Activated T-helper 1 cell treated with anti-CD3 and anti-CD28 coated beads, Interleukin-2, amount 50 U/mL, for 16 hours (primary cell): ENCODE measurements around the gene HBB.
"Not testable (repeated sequence)": the region's sequence is repeated elsewhere in the genome, so short reads cannot be mapped to it uniquely, and the experiment has no call there.

ENCODE experiments used
- DNase-seq, 2 donors: peaks; one replicate each; pipeline ENCODE4 v3.0.0-alpha.2; 2020; ENCODE audit warnings: low read depth in 1 of 2, low spot score in 1 of 2

Gene HBB

DNA sequence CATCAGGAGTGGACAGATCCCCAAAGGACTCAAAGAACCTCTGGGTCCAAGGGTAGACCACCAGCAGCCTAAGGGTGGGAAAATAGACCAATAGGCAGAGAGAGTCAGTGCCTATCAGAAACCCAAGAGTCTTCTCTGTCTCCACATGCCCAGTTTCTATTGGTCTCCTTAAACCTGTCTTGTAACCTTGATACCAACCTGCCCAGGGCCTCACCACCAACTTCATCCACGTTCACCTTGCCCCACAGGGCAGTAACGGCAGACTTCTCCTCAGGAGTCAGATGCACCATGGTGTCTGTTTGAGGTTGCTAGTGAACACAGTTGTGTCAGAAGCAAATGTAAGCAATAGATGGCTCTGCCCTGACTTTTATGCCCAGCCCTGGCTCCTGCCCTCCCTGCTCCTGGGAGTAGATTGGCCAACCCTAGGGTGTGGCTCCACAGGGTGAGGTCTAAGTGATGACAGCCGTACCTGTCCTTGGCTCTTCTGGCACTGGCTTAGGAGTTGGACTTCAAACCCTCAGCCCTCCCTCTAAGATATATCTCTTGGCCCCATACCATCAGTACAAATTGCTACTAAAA lies at the start of gene HBB:
HBB (minus strand) TSS at position 340 of the 579 bp plus-strand sequence; CDS start at position 290, 50 bp downstream.
- no peak for DNase-seq

DNA sequence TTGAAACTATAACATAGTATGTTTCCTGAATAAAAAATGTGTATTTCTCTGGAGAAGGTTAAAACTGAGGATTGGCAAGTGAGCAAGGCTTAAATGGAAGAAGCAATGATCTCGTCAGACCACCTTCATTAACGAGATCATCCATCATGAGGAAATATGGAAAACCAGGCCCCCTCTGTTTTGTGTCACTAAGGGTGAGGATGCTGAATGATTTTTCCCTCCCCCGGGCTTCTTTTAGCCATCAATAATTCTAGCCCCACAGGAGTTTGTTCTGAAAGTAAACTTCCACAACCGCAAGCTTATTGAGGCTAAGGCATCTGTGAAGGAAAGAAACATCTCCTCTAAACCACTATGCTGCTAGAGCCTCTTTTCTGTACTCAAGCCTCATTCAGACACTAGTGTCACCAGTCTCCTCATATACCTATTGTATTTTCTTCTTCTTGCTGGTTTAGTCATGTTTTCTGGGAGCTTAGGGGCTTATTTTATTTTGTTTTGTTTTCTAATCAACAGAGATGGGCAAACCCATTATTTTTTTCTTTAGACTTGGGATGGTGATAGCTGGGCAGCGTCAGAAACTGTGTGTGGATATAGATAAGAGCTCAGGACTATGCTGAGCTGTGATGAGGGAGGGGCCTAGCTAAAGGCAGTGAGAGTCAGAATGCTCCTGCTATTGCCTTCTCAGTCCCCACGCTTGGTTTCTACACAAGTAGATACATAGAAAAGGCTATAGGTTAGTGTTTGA lies 48.7 kb upstream of the HBB start:
- no peak for DNase-seq

- DNase-seq, result no peak
Measured at GRCh38 chr11:5274395-5274794, 47.5 kb upstream of the HBB start.

- no peak for DNase-seq
Measured at GRCh38 chr11:5272395-5273017, 45.6 kb upstream of the HBB start.

- no peak for DNase-seq
Measured at GRCh38 chr11:5269715-5270147, 42.9 kb upstream of the HBB start, which contains the start of gene HBE1. Gene HBE1 (minus strand): TSS chr11:5269945. CDS start chr11:5269890, 55 bp downstream.

- no peak for DNase-seq
Measured at GRCh38 chr11:5267033-5267563, 40.2 kb upstream of the HBB start.

- DNase-seq, result no peak
Measured at GRCh38 chr11:5266609-5267008, 39.7 kb upstream of the HBB start.

- no peak for DNase-seq
Measured at GRCh38 chr11:5265832-5266231, 39.0 kb upstream of the HBB start.

GRCh38 chr11:5258543-5259262 lies 31.8 kb upstream of the HBB start:
- DNase-seq, result no peak

- DNase-seq, result no peak
Measured at GRCh38 chr11:5257296-5257695, 30.4 kb upstream of the HBB start.

- not testable (repeated sequence) for DNase-seq
Measured at GRCh38 chr11:5254646-5255413, 28.0 kb upstream of the HBB start, which contains the start of gene HBG2. Gene HBG2 (minus strand): TSS chr11:5254781. CDS start chr11:5254728, 53 bp downstream.

GRCh38 chr11:5254023-5254422 lies 27.2 kb upstream of the HBB start:
- not testable (repeated sequence) for DNase-seq

- not testable (repeated sequence) for DNase-seq
Measured at GRCh38 chr11:5253440-5253839, 26.6 kb upstream of the HBB start.

DNA sequence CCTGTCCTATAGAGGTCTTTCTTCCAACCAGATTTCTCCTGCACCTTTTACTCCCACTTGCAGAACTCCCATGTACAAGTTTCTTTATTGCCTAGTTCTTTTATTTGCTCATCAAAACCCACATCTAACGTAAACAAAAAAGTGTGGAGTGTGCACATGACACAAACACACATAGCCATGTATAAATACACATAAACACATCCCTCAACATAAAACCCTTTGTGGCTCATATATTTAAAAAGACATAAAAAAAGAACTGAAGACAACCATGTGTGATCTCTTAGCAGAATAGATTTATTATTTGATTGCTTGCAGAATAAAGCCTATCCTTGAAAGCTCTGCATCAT lies 26.0 kb upstream of the HBB start:
- DNase-seq, result no peak

GRCh38 chr11:5252192-5252918 lies 25.5 kb upstream of the HBB start:
- DNase-seq, result no peak

DNA sequence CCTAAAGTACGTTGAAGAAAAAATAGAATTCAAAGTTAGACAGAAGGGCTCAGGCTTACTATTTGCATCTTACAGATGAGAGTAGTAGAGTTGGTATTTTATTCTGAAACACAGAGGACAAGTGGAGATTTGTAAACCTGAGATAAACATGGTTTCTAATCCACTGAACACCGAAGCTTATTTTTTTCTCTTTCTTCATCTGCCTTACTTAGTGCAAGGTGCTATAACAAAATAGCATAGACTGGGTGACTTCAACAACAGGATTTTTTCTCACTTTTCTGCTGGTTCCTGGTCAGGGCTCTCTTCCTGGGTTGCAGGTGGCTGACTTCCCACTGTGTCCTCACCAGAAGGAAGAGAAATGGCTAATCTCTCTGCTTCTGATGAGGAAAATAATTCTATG lies 24.9 kb upstream of the HBB start:
- no peak for DNase-seq

GRCh38 chr11:5250543-5251204 lies 23.8 kb upstream of the HBB start:
- DNase-seq, result no peak

DNA sequence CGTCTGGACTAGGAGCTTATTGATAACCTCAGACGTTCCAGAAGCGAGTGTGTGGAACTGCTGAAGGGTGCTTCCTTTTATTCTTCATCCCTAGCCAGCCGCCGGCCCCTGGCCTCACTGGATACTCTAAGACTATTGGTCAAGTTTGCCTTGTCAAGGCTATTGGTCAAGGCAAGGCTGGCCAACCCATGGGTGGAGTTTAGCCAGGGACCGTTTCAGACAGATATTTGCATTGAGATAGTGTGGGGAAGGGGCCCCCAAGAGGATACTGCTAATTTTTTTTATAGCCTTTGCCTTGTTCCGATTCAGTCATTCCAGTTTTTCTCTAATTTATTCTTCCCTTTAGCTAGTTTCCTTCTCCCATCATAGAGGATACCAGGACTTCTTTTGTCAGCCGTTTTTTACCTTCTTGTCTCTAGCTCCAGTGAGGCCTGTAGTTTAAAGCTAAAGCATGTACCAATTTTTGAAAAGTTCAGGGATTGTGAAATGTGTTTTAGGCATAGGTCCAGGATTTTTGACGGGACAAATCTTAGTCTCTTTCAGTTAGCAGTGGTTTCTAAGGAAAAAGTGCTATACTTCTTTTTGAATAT lies 23.0 kb upstream of the HBB start, which contains the start of gene HBG1:
HBG1 (minus strand) TSS at position 51 of the 590 bp plus-strand sequence. CDS start 53 bp downstream, outside the sequence.
- not testable (repeated sequence) for DNase-seq

DNA sequence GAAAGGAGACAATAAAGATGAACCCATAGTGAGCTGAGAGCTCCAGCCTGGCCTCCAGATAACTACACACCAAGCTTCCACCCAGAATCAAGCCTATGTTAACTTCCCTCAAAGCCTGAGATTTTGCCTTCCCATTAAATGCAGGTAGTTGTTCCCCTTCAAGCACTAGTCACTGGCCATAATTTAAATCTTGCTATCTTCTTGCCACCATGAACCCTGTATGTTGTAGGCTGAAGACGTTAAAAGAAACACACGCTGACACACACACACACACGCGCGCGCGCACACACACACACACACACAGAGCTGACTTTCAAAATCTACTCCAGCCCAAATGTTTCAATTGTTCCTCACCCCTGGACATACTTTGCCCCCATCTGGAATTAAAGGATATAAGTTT lies 21.6 kb upstream of the HBB start:
- not testable (repeated sequence) for DNase-seq
